ENCODE results near the gene MSMB.
"Not testable (repeated sequence)": the region's sequence is repeated elsewhere in the genome, so short reads cannot be mapped to it uniquely, and the experiment has no call there.

Gene MSMB

GRCh38 chr10:46069771-46070463, 23.8 kb upstream of the MSMB start:
- no peak for DNase-seq

- DNase-seq, result no peak
These were observed 22.8 kb upstream of the MSMB start for GRCh38 chr10:46068905-46069304.

- no peak for DNase-seq
These were observed 22.0 kb upstream of the MSMB start for GRCh38 chr10:46068117-46068516.

- DNase-seq, result no peak
These were observed 18.3 kb upstream of the MSMB start for GRCh38 chr10:46064269-46064817.

GRCh38 chr10:46062723-46063428, 16.8 kb upstream of the MSMB start:
- DNase-seq, result no peak

- DNase-seq, result no peak
These were observed 14.6 kb upstream of the MSMB start for GRCh38 chr10:46060706-46061105.

GRCh38 chr10:46057927-46058326, 11.9 kb upstream of the MSMB start:
- not testable (repeated sequence) for DNase-seq

GRCh38 chr10:46057038-46057437, 11.0 kb upstream of the MSMB start:
- DNase-seq, result no peak

- DNase-seq, result no peak
These were observed 9.7 kb upstream of the MSMB start for GRCh38 chr10:46055771-46056170.

GRCh38 chr10:46053534-46054434, 7.7 kb upstream of the MSMB start:
- DNase-seq, result no peak

GRCh38 chr10:46052791-46053375, 6.8 kb upstream of the MSMB start:
- no peak for DNase-seq

- DNase-seq, result no peak
These were observed 6.2 kb upstream of the MSMB start for GRCh38 chr10:46052057-46052790.

- no peak for DNase-seq
These were observed 5.0 kb upstream of the MSMB start for GRCh38 chr10:46050941-46051623.

- DNase-seq, result not testable (repeated sequence)
These were observed 3.4 kb upstream of the MSMB start for GRCh38 chr10:46049497-46049831.

GRCh38 chr10:46048152-46048551, 2.1 kb upstream of the MSMB start:
- no peak for DNase-seq

- no peak for DNase-seq
These were observed 3.5 kb downstream of the MSMB start for GRCh38 chr10:46042527-46042926.

GRCh38 chr10:46040004-46040403, 6.1 kb downstream of the MSMB start:
- DNase-seq, result no peak

GRCh38 chr10:46037107-46037825, 8.8 kb downstream of the MSMB start:
- no peak for DNase-seq

GRCh38 chr10:46035923-46036849, 9.9 kb downstream of the MSMB start:
- DNase-seq, result no peak

GRCh38 chr10:46033602-46034011, 12.5 kb downstream of the MSMB start:
- no peak for DNase-seq
